IMR-90 (cell line): ENCODE data around the gene ACOX2. TPM values are rescaled to one million over a fixed set of nuclear protein-coding genes. Genes with fewer than 3 reads are reported as not detected.

Source experiments
- ATAC-seq: fragments of 200-7000 bp; cut with Tn5 transposase; 2 replicates; pipeline ENCODE4 v1.9.1; 2020; ENCODE audit warnings: low read depth, mild to moderate bottlenecking, moderate library complexity
- BruUV-seq: library from RNA; stranded (reverse); fragments of 400-500 nt; replicated peaks from 2 replicates; lab custom pipeline; 2021; lab: Mats Ljungman, UMichigan
- CTCF ChIA-PET: fragments of 300-600 bp; formaldehyde crosslinking; extraction: SDS; loops from one replicate; lab custom pipeline; 2021; ENCODE audit warnings: antibody characterized with exemption; lab: Yijun Ruan, JAX
- POLR2A ChIA-PET: fragments of 300-600 bp; sonication (Branson Sonifier 250); formaldehyde crosslinking; loops from one replicate; lab custom pipeline; 2022; ENCODE audit warnings: antibody characterized with exemption; ENCODE audit not compliant: unreplicated experiment; lab: Charles Lee
- DNase-seq: peaks from one replicate; pipeline ENCODE4 v3.0.0; 2013
- H2AFZ ChIP-seq: replicated peaks from 2 replicates; pipeline ENCODE3; 2013; ENCODE audit warnings: low read length, mild to moderate bottlenecking; ENCODE audit not compliant: poor library complexity
- H2AK5ac ChIP-seq: 2 replicates; pipeline ENCODE4 v1.6.1; 2013; ENCODE audit warnings: low read depth, low read length, inconsistent platforms
- H2AK9ac ChIP-seq: replicated peaks from 2 replicates; pipeline ENCODE3; 2013; ENCODE audit warnings: mild to moderate bottlenecking, low read depth, low read length, moderate library complexity; ENCODE audit not compliant: poor library complexity
- H2BK120ac ChIP-seq: 2 replicates; pipeline ENCODE4 v1.6.1; 2013; ENCODE audit warnings: low read depth, low read length, inconsistent platforms
- H2BK15ac ChIP-seq: 3 replicates; pipeline ENCODE4 v1.6.1; 2013; ENCODE audit warnings: low read depth, low read length, inconsistent platforms
- H2BK20ac ChIP-seq: 2 replicates; pipeline ENCODE4 v1.6.1; 2013; ENCODE audit warnings: low read depth, mild to moderate bottlenecking, inconsistent platforms, low read length, moderate library complexity
- H2BK5ac ChIP-seq: 2 replicates; pipeline ENCODE4 v1.6.1; 2013; ENCODE audit warnings: mild to moderate bottlenecking, low read depth, low read length, inconsistent platforms; ENCODE audit not compliant: poor library complexity, severe bottlenecking
- H3K14ac ChIP-seq: replicated peaks from 2 replicates; pipeline ENCODE4 v1.6.1; 2013; ENCODE audit warnings: low read depth, low read length, inconsistent platforms
- H3K18ac ChIP-seq: 2 replicates; pipeline ENCODE4 v1.6.1; 2013; ENCODE audit warnings: low read depth, low read length, control low read depth
- H3K23ac ChIP-seq: 2 replicates; pipeline ENCODE4 v1.6.1; 2013; ENCODE audit warnings: low read depth, low read length, inconsistent platforms
- H3K27ac ChIP-seq: 2 replicates; pipeline ENCODE4 v1.5.1; 2013; ENCODE audit warnings: mild to moderate bottlenecking, control low read depth, low read length; ENCODE audit not compliant: insufficient read depth
- H3K27me3 ChIP-seq: 2 replicates; pipeline ENCODE4 v1.6.1; 2013; ENCODE audit warnings: low read length; ENCODE audit not compliant: control insufficient read depth, insufficient read depth
- H3K36me3 ChIP-seq: 2 replicates; pipeline ENCODE4 v1.6.1; 2013; ENCODE audit warnings: low read length, mixed read lengths; ENCODE audit not compliant: control insufficient read depth, insufficient read depth
- H3K4ac ChIP-seq: 2 replicates; pipeline ENCODE4 v1.6.1; 2013; ENCODE audit warnings: low read depth, low read length, inconsistent platforms
- H3K4me1 ChIP-seq: 2 replicates; pipeline ENCODE4 v1.6.1; 2013; ENCODE audit warnings: low read length, mixed read lengths; ENCODE audit not compliant: control insufficient read depth, insufficient read depth
- H3K4me2 ChIP-seq: 2 replicates; pipeline ENCODE4 v1.6.1; 2013; ENCODE audit warnings: low read depth, mild to moderate bottlenecking, control low read depth, low read length, moderate library complexity
- H3K4me3 ChIP-seq: 2 replicates; pipeline ENCODE4 v1.5.1; 2013; ENCODE audit warnings: low read depth, mild to moderate bottlenecking, control low read depth, low read length, moderate library complexity; ENCODE audit not compliant: insufficient read depth
- H3K56ac ChIP-seq: 2 replicates; pipeline ENCODE4 v1.6.1; 2013; ENCODE audit warnings: low read length, inconsistent platforms; ENCODE audit not compliant: insufficient read depth; ENCODE audit errors: extremely low read depth
- H3K79me1 ChIP-seq, 2 experiments: 2 replicates each; pipeline ENCODE4 v1.6.1; 2013; ENCODE audit warnings: low read length in 2 of 2, inconsistent platforms in 1 of 2, low read depth in 1 of 2
- H3K9ac ChIP-seq: 2 replicates; pipeline ENCODE4 v1.6.1; 2013; ENCODE audit warnings: low read depth, low read length, control low read depth
- H3K9me1 ChIP-seq: 2 replicates; pipeline ENCODE4 v1.6.1; 2013; ENCODE audit warnings: low read length, inconsistent platforms; ENCODE audit not compliant: insufficient read depth
- H3K9me3 ChIP-seq: 2 replicates; pipeline ENCODE4 v1.6.1; 2013; ENCODE audit warnings: low read length; ENCODE audit not compliant: control insufficient read depth, insufficient read depth
- H4K20me1 ChIP-seq: 2 replicates; pipeline ENCODE4 v1.6.1; 2013; ENCODE audit warnings: low read length, inconsistent platforms; ENCODE audit not compliant: insufficient read depth
- H4K5ac ChIP-seq: 2 replicates; pipeline ENCODE4 v1.6.1; 2013; ENCODE audit warnings: mild to moderate bottlenecking, low read depth, low read length, control low read depth
- H4K8ac ChIP-seq, 2 experiments: 2 replicates each; pipeline ENCODE4 v1.6.1; 2013; ENCODE audit warnings: low read depth in 2 of 2, low read length in 2 of 2, control low read depth in 1 of 2, inconsistent platforms in 1 of 2
- H4K91ac ChIP-seq: 2 replicates; pipeline ENCODE4 v1.6.1; 2013; ENCODE audit warnings: low read depth, low read length, inconsistent platforms; ENCODE audit not compliant: insufficient read depth
- BHLHE40 ChIP-seq: fragments of 150-350 bp; IDR thresholded peaks from 2 replicates; pipeline ENCODE4 v1.6.1; 2016; ENCODE audit warnings: mild to moderate bottlenecking, low read depth, low read length
- FOS ChIP-seq: fragments of 150-350 bp; IDR thresholded peaks from 2 replicates; pipeline ENCODE4 v1.6.1; 2016; ENCODE audit warnings: low read depth, low read length
- MAFK ChIP-seq: IDR thresholded peaks from 2 replicates; pipeline ENCODE4 v1.6.1; 2012; ENCODE audit warnings: low read depth, low read length, improper control_type of control experiment
- NFE2L2 ChIP-seq: fragments of 150-350 bp; IDR thresholded peaks from 2 replicates; pipeline ENCODE4 v1.6.1; 2016; ENCODE audit warnings: low read depth, mild to moderate bottlenecking, low read length
- RAD21 ChIP-seq: IDR thresholded peaks from 2 replicates; pipeline ENCODE4 v1.6.1; 2012; ENCODE audit warnings: low read length, improper control_type of control experiment
- SMC3 ChIP-seq: fragments of 150-350 bp; IDR thresholded peaks from 2 replicates; pipeline ENCODE4 v1.6.1; 2016; ENCODE audit warnings: low read depth, mild to moderate bottlenecking, antibody characterized with exemption, low read length, moderate library complexity
- WGBS, 2 experiments: methylation state at CpG; one replicate each; pipeline versions ENCODE4 v1.1.5 to v1.1.7; 2013; ENCODE audit warnings: missing lambda C conversion rate in 2 of 2; ENCODE audit not compliant: insufficient read length in 1 of 2; ENCODE audit errors: extremely low coverage in 2 of 2; 5-methylcytosine and 5-hydroxymethylcytosine counted together
- dilution Hi-C: fragments of 300-500 bp; cut with HindIII; formaldehyde crosslinking; loops from one replicate; pipeline ENCODE4 v1.14.3; 2018; ENCODE audit warnings: low sequenced_read_pairs; ENCODE audit not compliant: unreplicated experiment
- in situ Hi-C: fragments of 300-500 bp; cut with MboI; formaldehyde crosslinking; loops from 3 replicates; pipeline ENCODE4 v1.14.3; 2019; ENCODE audit warnings: low sequenced_read_pairs, inconsistent platforms, mixed read lengths
- intact Hi-C: fragments of 100-400 bp; cut with micrococcal nuclease; formaldehyde crosslinking; loops from 2 replicates; pipeline ENCODE4 v1.10.0; 2022
- polyA plus RNA-seq, 3 experiments: library from polyadenylated mRNA; depleted of rRNA; stranded (reverse); fragments of >200 nt; gene quantifications; 2 replicates each; pipeline ENCODE4 v1.2.3, GENCODE V29; 2012; ENCODE audit warnings: low replicate concordance in 1 of 3
- total RNA-seq: library from RNA; depleted of rRNA; stranded (reverse); fragments of >200 nt; gene quantifications from 2 replicates; pipeline ENCODE4 v1.2.3, GENCODE V29; 2012

The ACOX2 gene
- total and polyA plus RNA-seq, 2 of the 4 experiments (the other 2 are of a cell fraction) = 15.6 to 32.9 TPM

- H2BK15ac ChIP-seq = no peak overlapping the region
- H3K9me3 ChIP-seq = no peaks in the 10 kb centered on the region
- no peak overlapping the region for H2BK20ac ChIP-seq
- no peak overlapping the region for H3K18ac ChIP-seq
- no peak overlapping the region for H3K9ac ChIP-seq
- peaks cover 10% of the 10 kb centered on the region for H3K36me3 ChIP-seq
- dilution Hi-C loops (no loop called here), intact Hi-C loops (no loop called here), in situ Hi-C loops (loop anchor here (10.0 kb wide), 1 partner anchor 172 kb away; no protein-coding TSS in a partner anchor)
- no peak overlapping the region for H2AFZ ChIP-seq
- H4K20me1 ChIP-seq = peaks cover 15% of the 10 kb centered on the region; the same call in 1 of the 2 replicates
- H3K56ac ChIP-seq = no peak overlapping the region
- H3K27ac ChIP-seq = no peak overlapping the region
- CTCF ChIA-PET = interaction anchor here (0.8 kb wide), 1 partner anchor 82 kb away, joined by 3 read pairs; no protein-coding TSS in a partner anchor
- H4K8ac ChIP-seq = no peak overlapping the region
- peaks cover 3% of the 10 kb centered on the region; the same call in 1 of the 2 replicates for H3K4me1 ChIP-seq
- BruUV-seq = no TSS peak
- no peak overlapping the region for H3K4me2 ChIP-seq
- H3K9me1 ChIP-seq = peaks cover 5% of the 10 kb centered on the region
- H3K4me3 ChIP-seq = no peak overlapping the region
- no peak overlapping the region for H4K5ac ChIP-seq
- DNase-seq = no peak
- H3K14ac ChIP-seq = no peak overlapping the region
- H3K79me1 ChIP-seq = peaks cover 26 to 63% of the 10 kb centered on the region in 2 experiments
- no peak overlapping the region for H2AK9ac ChIP-seq
- H2BK5ac ChIP-seq = no peak overlapping the region
- WGBS, 2 experiments = no CpG with 5 or more reads among the region's 1 CpG
- no peak overlapping the region for H3K23ac ChIP-seq
- no peaks in the 10 kb centered on the region for H3K27me3 ChIP-seq
- no peak overlapping the region for H2AK5ac ChIP-seq
- H4K91ac ChIP-seq = no peak overlapping the region
- ATAC-seq = no peak
- no peak for TF ChIP-seq MAFK
- no peak for TF ChIP-seq SMC3
- no peak for TF ChIP-seq RAD21
- TF ChIP-seq FOS = no peak
- TF ChIP-seq NFE2L2 = no peak
- TF ChIP-seq BHLHE40 = no peak
- H2BK120ac ChIP-seq = no peak overlapping the region
- POLR2A ChIA-PET = no interaction called here
- H3K4ac ChIP-seq = no peak overlapping the region
These were observed 39.9 kb downstream of the ACOX2 start for GRCh38 chr3:58497097-58497496.
